GM12878 (cell line): Measurements from ENCODE around the gene BICRAL. TPM values are rescaled to one million over a fixed set of nuclear protein-coding genes. Genes with fewer than 3 reads are reported as not detected.

Experiments
- ASH2L ChIP-seq: fragments of 300-600, 200-600 bp; sonication (generic); IDR thresholded peaks from 2 replicates; pipeline ENCODE4 v1.6.1; 2017; ENCODE audit warnings: low read depth, mild to moderate bottlenecking, borderline replicate concordance
- CHD2 ChIP-seq: IDR thresholded peaks from 2 replicates; pipeline ENCODE4 v1.6.1; 2011; ENCODE audit warnings: low read depth, low read length, improper control_type of control experiment, borderline replicate concordance
- HDAC2 ChIP-seq: fragments of 200-600 bp; sonication (generic); IDR thresholded peaks from 2 replicates; pipeline ENCODE4 v1.6.1; 2017
- HDAC6 ChIP-seq: fragments of 200-600 bp; sonication (generic); IDR thresholded peaks from one replicate; pipeline ENCODE4 v1.8.0; 2017; ENCODE audit warnings: antibody characterized with exemption; ENCODE audit not compliant: unreplicated experiment
- HDGF ChIP-seq: fragments of 450-650 bp; IDR thresholded peaks from 2 replicates; pipeline ENCODE4 v1.6.1; 2016; ENCODE audit warnings: antibody characterized with exemption
- NR2C1 ChIP-seq: fragments of 450-650 bp; IDR thresholded peaks from 2 replicates; pipeline ENCODE4 v1.6.1; 2017; ENCODE audit warnings: antibody characterized with exemption, mild to moderate bottlenecking, moderate library complexity
- PML ChIP-seq: IDR thresholded peaks from 2 replicates; pipeline ENCODE4 v1.6.1; 2012; ENCODE audit warnings: low read length, inconsistent platforms
- POLR2A ChIP-seq: IDR thresholded peaks from 2 replicates; pipeline ENCODE4 v1.6.1; 2011; ENCODE audit warnings: low read depth, mild to moderate bottlenecking, low read length
- RELA ChIP-seq: fragments of 450-650 bp; IDR thresholded peaks from 2 replicates; pipeline ENCODE4 v1.8.0; 2014; ENCODE audit warnings: borderline replicate concordance; ENCODE audit not compliant: partially characterized antibody
- SMAD5 ChIP-seq: IDR thresholded peaks from 2 replicates; pipeline ENCODE4 v1.6.1; 2016; ENCODE audit warnings: antibody characterized with exemption, low read depth
- SREBF1 ChIP-seq: IDR thresholded peaks from 2 replicates; pipeline ENCODE4 v1.6.1; 2012; ENCODE audit warnings: mild to moderate bottlenecking, low read length
- STAT1 ChIP-seq: fragments of 450-650 bp; conservative IDR thresholded peaks from 2 replicates; pipeline ENCODE4 v1.6.1; 2014; ENCODE audit warnings: antibody characterized with exemption, mild to moderate bottlenecking
- SUPT20H ChIP-seq: IDR thresholded peaks from 2 replicates; pipeline ENCODE4 v1.6.1; 2011; ENCODE audit warnings: low read depth, mild to moderate bottlenecking, low read length, moderate library complexity, borderline replicate concordance; ENCODE audit not compliant: control insufficient read depth
- TAF1 ChIP-seq: IDR thresholded peaks from 2 replicates; pipeline ENCODE4 v1.6.1; 2011; ENCODE audit warnings: mild to moderate bottlenecking, low read depth, low read length, borderline replicate concordance
- polyA plus RNA-seq, 11 experiments: library from polyadenylated mRNA; depleted of rRNA in 4 of 11; unstranded in 6 of 11; stranded (reverse) in 5 of 11; fragments of >200 nt; fragmentation: Nextera tagmentation in 4 of 11; fragmentation: Illumina TruSeq in 1 of 11; extraction: Ambion mirVana in 4 of 11; extraction: Trizol in 1 of 11; gene quantifications; 1 replicate in 1 of 11; 2 replicates in 10 of 11; pipeline versions ENCODE4 v1.2.1 to v1.2.3, GENCODE V29; 2011 to 2016; ENCODE audit warnings: inconsistent platforms in 2 of 11, missing spikeins in 2 of 11, low read depth in 1 of 11
- total RNA-seq, 4 experiments: library from RNA; depleted of rRNA in 3 of 4; stranded (reverse); fragments of >200 nt in 3 of 4; fragmentation: Illumina TruSeq in 1 of 4; extraction: Trizol in 1 of 4; gene quantifications; 2 replicates each; pipeline versions ENCODE4 v1.2.1 to v1.2.3, GENCODE V29; 2013 to 2021
- TF ChIP-seq, protein P1 (sequence below): fragments of 450-650 bp; IDR thresholded peaks from 2 replicates; pipeline ENCODE4 v1.6.1; 2017; ENCODE audit warnings: low read depth, mild to moderate bottlenecking, moderate library complexity
- TF ChIP-seq, protein P2 (sequence below): IDR thresholded peaks from 2 replicates; pipeline ENCODE4 v1.6.1; 2011; ENCODE audit warnings: low read depth, low read length, improper control_type of control experiment, borderline replicate concordance
- TF ChIP-seq, protein P3 (sequence below): IDR thresholded peaks from 2 replicates; pipeline ENCODE4 v1.6.1; 2012; ENCODE audit warnings: low read depth, low read length, improper control_type of control experiment

Gene BICRAL
- total and polyA plus RNA-seq, 10 of the 15 experiments (the other 5 are each of a cell fraction or from before 2014, with no cell fraction given): 1.9 to 16.6 (median 8.5) TPM

DNA sequence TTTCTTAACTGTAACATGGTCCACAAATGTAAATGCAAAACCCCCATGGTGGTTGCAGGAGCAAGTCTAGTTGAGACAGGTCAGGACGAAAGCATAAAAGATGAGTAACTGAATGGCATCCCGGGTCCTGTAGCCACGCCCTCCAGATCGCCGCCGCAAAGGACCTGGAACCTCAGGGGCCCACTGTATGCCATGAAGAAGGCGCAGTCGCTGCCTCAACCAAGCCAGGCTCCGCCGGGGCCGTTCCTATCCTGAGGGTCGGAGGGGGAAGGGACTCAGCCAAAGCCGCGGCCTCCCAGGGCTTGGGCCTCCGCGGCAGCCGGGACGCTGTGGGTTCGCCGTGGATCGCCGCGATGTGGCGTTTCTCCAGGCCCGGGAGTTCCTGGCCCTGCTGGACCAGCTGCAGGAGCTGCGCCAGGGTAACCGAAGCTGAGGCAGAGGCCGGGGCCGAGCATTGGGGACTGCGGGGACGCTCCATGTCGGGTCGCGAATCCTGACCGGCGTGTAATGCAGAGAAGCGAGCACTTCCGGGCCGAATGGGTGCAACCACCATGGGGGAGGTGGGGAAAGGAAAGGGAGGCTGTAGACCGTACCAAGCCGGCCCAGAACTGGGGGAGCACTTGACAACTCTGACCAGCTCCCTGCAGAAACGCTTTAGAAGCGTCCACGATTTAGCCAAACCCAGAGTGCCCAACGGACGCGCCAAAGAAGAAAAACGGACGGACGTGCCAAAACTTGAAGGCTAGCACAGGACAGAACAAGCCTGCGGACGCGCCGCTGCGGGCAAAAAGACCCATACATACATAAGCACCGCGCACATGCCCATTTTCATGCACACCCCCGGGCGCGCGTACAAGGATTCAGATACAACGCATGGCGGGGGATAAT lies 108.7 kb downstream of the BICRAL start (continued):
- peak; percentile 91 for TF ChIP-seq NR2C1
- TF ChIP-seq PML: no peak; the same call in 1 of the 2 replicates
- no peak for TF ChIP-seq SUPT20H
- TF ChIP-seq, protein P1, sequence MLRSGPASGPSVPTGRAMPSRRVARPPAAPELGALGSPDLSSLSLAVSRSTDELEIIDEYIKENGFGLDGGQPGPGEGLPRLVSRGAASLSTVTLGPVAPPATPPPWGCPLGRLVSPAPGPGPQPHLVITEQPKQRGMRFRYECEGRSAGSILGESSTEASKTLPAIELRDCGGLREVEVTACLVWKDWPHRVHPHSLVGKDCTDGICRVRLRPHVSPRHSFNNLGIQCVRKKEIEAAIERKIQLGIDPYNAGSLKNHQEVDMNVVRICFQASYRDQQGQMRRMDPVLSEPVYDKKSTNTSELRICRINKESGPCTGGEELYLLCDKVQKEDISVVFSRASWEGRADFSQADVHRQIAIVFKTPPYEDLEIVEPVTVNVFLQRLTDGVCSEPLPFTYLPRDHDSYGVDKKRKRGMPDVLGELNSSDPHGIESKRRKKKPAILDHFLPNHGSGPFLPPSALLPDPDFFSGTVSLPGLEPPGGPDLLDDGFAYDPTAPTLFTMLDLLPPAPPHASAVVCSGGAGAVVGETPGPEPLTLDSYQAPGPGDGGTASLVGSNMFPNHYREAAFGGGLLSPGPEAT: peak; percentile 79
- TF ChIP-seq SMAD5: peak; percentile 80; the same call in 1 of the 2 replicates
- peak; percentile 95 for TF ChIP-seq SREBF1
- TF ChIP-seq RELA: peak; percentile 78
- TF ChIP-seq HDGF: peak; percentile 94; the same call in 1 of the 2 replicates
- no peak for TF ChIP-seq HDAC2
- TF ChIP-seq, protein P2, sequence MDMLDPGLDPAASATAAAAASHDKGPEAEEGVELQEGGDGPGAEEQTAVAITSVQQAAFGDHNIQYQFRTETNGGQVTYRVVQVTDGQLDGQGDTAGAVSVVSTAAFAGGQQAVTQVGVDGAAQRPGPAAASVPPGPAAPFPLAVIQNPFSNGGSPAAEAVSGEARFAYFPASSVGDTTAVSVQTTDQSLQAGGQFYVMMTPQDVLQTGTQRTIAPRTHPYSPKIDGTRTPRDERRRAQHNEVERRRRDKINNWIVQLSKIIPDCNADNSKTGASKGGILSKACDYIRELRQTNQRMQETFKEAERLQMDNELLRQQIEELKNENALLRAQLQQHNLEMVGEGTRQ: no peak
- peak; percentile 88; the same call in 1 of the 2 replicates for TF ChIP-seq STAT1
- TF ChIP-seq, protein P3, sequence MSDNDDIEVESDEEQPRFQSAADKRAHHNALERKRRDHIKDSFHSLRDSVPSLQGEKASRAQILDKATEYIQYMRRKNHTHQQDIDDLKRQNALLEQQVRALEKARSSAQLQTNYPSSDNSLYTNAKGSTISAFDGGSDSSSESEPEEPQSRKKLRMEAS: peak; percentile 63; the same call in 1 of the 2 replicates
- peak; percentile 88; the same call in 1 of the 2 replicates for TF ChIP-seq TAF1
- TF ChIP-seq ASH2L: no peak
- TF ChIP-seq POLR2A: peak; percentile 98
- TF ChIP-seq CHD2: no peak
- TF ChIP-seq HDAC6: peak; percentile 55
